HuH-7 (cell line): ENCODE data around the gene CFAP210.
A peak's percentile ranks its signal among the peaks of the same experiment; 100 is the strongest.
"Not testable (repeated sequence)": the region's sequence is repeated elsewhere in the genome, so short reads cannot be mapped to it uniquely, and the experiment has no call there.

Source experiments
- DNase-seq: peaks from one replicate; pipeline ENCODE4 v3.0.0; 2011; ENCODE audit warnings: low spot score

The CFAP210 gene

GRCh38 chr2:169712791-169713227 is 18.6 kb upstream of the CFAP210 start:
- no peak for DNase-seq

GRCh38 chr2:169711751-169712509 is 17.7 kb upstream of the CFAP210 start:
- DNase-seq: no peak

- no peak for DNase-seq
Measured at GRCh38 chr2:169709981-169710380, 15.8 kb upstream of the CFAP210 start.

DNA sequence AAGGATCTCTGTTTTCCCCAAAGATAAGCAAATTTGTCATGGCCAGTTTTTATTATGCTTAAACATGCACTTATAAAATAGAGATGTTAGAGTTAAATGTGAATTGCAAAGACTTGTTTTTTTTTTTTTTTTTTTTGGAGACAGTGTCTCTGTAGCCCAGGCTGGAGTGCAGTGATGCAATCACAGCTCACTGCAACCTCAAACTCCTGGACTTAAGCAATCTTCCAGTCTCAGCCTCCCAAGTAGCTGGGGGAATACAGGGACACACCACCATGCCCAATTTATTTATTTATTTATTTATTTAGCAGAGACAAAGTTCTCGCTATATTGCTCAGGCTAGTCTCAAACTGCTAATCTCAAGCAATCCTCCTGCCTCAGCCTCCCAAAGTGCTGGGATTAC is 15.1 kb upstream of the CFAP210 start:
- DNase-seq: no peak

DNA sequence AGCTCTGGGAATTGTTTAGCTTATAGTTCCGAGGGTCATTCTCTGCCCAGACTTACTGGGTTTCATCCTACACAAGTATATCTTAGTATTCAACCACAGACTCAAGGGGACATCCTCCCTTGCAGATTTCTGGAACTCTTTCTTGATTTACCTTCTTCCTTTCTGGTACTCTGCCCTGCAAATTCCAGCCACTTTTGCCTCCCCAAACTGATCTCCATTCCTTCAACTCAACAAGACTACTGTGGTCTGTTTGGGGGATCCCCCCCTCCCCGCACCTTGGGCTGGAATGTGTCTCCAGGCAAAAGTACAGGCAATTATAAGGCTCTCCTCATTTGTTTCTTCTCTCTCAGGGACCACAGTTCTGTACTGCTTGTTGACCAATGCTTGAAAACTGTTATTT is 13.4 kb upstream of the CFAP210 start:
- no peak for DNase-seq

DNA sequence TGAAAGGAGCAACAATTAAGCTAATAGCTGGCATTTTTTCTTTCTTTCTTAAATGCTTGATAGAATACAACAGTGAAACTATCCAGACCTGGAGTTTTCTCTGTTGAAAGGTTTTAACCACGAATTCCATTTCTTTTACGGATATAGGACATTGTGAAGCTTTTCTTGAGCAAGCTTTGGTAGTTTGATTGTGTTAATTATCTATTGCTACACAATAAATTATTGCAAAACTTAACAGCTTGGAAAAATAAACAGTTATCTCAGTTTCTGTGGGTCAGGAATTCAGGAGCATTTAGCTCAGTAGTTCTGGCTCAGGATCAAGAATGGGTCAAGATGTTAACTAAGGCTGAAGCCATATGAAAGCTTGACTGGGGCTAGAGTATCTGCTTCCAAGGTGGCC is 11.7 kb upstream of the CFAP210 start:
- no peak for DNase-seq

DNA sequence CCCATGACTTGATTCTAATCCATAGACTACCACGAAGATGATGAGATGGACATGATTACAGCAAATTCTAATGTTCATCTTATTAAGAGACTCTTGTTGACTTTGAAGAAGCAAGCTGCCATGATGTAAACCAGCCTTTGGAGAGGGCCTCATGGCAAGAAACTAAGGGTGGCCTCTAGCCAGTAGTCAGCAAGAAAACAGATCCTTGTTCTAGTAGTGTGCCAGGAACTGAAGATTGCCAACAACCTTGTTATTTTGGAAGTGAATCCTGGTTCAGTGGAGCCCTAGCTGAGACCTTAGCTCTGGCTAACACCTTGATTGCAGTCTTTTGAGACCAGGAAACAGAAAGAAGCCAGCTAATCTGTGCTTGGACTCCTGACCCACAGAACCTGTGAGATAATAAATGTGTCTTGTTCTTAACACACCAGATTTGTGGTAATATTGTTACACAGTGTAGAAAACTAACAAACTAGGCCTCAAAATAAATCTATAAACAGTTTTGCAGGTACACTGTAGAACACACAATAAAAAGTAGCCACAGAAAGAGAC is 10.0 kb upstream of the CFAP210 start:
- no peak for DNase-seq

GRCh38 chr2:169702996-169703395 is 8.8 kb upstream of the CFAP210 start:
- DNase-seq: no peak

- not testable (repeated sequence) for DNase-seq
Measured at GRCh38 chr2:169699173-169699572, 5.0 kb upstream of the CFAP210 start.

DNA sequence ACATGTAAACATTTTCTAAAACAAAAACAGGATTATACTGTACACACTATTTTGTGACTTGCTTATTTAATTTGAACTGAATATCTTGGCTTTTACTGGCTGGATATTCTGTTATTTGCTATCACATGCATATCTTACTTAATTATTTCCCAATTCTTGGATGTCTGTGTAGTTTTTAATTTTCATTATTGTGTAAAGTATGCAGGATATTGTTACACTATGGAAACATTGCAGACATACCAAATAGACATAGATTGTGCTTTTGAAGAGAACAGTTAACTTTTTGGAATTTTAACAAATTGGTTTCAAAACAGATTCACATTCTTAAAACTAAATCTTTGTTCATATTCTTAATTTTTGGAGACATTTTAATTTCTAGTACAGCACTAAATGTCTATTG is 2.2 kb upstream of the CFAP210 start:
- no peak for DNase-seq

DNA sequence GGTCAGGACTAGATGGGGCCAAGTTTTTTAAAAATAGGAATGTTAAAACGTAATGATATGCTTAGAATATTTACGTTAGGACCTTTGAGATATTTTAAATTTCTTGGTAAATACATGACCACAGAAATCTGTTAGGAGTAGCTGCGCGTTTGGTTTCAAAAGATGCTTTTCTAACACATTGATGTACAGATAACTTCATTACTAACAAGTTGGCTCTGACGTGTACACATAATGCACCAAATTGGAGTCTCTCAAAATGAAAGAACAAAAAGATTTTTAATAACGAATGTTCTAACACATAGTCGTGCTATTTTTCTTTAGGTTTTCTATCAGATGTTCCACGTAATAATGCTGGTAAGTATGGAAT is 672 bp upstream of the CFAP210 start:
- DNase-seq: no peak

DNA sequence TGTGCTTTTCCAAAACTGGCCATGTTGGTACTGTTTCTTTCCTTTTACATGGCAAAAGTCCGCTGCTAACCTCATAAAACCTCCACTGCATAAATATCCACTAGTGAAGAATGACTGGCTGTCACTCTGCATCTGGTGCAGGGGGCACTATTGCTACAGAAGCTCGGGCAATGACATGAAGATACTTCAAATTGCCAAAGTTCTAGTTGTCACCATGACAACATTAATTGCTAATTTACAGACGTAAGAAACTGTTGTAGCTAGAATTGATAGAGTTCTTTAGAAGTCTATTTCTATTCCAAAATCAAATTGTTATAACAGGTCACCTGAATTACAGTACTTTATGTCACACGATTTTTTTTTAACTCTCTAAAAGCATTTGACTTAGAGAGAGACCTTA is 845 bp downstream of the CFAP210 start:
- peak; percentile 42 for DNase-seq

DNA sequence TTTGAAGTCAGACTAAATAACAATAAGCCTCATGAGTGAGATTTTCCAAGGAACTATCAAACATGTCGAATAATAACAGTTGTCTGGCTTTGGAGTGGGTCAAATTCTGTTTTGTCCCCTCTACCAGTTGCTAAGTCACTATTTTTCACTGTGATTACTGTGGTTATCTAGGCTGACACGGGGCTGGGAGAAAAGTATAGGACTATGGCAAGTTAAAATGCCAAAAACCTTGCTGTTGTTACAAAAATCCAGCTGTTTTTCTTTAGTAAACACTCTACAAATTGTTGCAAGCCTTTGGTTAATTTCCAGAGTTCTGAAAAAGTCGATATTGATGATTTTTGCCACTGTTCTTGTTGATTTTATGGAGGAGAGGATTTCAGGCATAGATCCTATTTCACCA is 1.5 kb downstream of the CFAP210 start:
- no peak for DNase-seq

- no peak for DNase-seq
Measured at GRCh38 chr2:169690958-169691357, 3.2 kb downstream of the CFAP210 start.

GRCh38 chr2:169687943-169688342 is 6.3 kb downstream of the CFAP210 start:
- not testable (repeated sequence) for DNase-seq

DNA sequence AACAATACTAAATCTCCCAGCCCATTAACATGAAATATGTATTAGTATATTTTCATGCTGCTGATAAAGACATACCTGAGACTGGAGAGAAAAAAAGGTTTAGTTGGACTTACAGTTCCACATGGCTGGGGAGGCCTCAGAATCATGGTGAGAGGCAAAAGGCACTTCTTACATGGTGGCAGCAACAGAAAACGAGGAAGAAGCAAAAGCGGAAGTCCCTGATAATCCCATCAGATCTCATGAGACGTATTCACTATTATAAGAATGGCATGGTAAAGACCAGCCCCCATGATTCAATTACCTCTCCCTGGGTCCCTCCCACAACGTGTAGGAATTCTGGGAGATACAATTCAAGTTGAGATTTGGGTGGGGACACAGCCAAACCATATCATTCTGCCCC is 7.4 kb downstream of the CFAP210 start:
- not testable (repeated sequence) for DNase-seq

DNA sequence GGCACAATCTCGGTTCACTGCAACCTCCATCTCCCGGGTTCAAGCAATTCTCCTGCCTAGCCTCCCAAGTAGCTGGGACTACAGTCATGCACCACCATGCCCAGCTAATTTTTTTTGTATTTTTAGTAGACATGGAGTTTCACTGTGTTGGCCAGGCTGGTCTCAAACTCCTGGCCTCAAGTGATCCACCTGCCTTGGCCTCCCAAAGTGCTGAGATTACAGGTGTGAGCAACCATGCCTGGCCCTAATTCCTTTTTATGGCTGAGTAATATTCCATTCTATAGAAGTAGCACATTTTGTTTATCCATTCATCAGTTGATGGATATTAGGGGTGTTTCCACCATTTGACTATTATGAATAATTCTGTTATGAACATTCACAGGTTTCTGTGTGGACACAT is 9.5 kb downstream of the CFAP210 start:
- not testable (repeated sequence) for DNase-seq

DNA sequence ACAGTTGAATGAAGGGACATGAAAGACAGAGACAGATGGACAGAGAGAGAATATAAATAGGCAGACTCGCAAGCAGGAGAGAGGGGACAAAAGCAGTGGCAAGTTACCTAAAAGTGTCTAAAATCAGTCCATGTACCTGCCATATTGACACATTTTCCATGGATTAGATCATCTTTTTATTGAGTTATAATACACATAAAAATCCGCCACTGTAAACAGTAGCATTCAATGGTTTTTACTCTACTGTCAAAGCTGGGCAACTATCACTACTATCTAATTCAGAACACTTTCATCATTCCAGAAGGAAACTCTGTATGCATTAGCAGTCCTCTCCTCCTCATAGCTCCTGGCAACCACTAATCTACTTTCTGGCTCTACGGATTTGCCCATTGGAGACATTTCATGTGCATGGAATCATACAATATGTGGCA is 10.1 kb downstream of the CFAP210 start:
- DNase-seq: no peak

DNA sequence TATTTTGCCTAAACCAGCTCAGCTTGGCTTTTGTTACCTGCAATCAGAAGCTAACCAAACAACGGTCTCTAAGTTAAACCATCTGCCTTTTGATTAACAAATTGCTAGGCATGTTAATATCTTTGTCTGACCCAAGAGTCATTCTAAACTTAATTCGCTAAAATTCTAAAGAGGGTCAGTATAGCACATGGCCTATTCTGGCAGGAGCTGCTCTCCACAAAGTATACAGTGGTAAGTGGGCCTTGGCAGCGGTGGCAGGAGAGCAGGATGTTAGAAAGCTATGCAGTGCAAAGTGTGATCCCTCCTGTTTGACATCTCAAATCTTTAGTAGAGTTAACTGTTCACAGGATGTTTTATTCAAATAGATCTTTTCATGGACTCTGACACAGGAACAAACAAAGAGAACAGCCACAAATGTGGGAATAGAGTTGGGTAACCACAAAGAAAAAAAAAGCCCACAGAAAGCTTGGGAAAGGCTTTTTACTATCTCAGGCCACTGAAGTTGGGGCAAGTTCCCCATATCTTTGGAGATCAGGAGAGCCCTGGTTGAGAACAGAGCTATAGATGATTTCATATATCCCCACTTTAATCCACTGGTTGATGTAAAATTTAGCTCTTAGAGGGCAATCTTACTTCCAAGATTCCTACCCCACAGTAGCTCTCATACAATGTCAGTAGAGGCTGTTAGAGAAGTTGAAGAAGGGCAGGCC is 10.6 kb downstream of the CFAP210 start:
- peak; percentile 25 for DNase-seq

GRCh38 chr2:169683054-169683424 is 11.2 kb downstream of the CFAP210 start:
- no peak for DNase-seq

DNA sequence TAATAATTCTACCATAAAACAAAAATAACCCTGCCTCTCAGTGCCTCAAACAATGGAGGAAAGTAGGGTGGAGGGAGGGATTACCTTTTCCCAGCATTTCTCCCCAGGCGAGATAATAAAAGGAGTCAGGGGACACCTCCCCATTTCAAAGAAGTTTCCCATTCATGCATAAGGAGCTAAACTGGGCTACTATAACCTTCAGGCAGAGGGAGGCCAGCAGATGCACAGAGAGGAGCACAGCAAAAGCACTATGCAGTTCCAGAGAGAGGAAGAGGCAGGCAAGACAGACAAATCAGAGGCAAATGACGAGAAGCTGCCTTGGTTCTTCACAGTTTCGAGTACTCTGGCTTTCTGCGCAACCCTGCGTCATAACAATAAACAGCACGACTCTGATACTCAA is 17.4 kb downstream of the CFAP210 start:
- no peak for DNase-seq

DNA sequence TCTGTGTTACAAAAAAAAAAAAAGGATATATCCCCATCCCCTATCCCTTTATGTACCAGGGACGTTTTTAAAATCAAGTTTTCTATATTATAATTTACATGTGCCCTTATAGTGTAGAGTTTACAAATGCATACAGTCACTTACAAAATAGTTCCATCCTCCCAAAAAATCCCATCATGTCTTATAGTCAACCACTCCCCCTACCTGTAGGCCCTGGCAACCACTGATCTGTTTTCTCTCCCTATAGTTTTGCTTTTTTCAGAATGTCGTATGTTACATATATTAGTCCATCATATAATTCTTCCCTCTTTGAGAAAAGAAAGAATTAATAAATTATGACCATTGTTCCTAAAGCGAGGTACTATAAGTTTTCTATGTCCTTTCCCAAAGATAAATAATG is 17.8 kb downstream of the CFAP210 start:
- peak; percentile 13 for DNase-seq

DNA sequence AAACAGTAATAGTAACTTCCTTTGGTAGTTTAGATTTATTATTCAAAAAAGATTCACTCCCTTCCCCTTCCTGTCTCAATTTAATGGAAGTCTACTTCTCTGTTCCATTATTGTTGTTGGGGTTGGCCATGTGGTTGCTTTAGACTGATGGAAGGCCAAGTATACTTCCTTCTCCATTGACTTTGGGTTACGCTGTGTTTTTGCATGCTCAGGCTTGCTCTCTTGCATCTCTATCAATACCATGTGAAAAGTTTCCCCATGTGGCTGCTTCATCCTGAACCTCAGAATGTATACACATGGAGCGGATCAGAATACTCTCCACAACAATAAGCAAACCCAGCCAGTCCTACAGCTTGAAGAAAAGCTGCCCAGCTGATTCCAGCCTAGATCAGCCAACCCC is 20.3 kb downstream of the CFAP210 start:
- DNase-seq: no peak
